ENCODE measurements around the gene SIAH1.

DNA sequence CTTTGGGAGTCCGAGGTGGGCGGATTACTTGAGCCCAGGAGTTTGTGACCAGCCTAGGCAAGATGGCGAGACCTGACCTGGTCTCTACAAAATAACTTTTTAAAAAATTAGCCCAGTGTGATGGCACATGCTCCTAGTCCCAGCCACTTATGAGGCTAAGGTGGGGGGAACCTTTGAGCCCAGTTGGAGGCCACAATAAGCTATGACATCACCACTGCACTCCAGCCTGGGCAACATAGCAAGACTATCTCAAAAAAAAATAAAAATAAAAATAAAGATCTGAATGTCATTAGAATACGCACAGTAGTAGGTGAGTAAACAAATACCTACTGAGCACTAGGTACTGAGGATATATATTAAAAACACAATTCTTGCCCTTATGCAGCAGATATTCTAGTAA lies 3.1 kb downstream of the SIAH1 start:
- TF ChIP-seq CTCF (IDR thresholded peaks at IDR 0.05 in 2 of 3, conservative IDR thresholded peaks at IDR 0.05 in 1 of 3; ENCODE audit: borderline replicate concordance in 1 of 3, insufficient read depth in 1 of 3, low read depth in 2 of 3, low read length in 2 of 3) = no peak
- TF ChIP-seq TCF7L2 (IDR thresholded peaks at IDR 0.05; ENCODE audit: borderline replicate concordance, extremely low read depth, insufficient read depth, insufficient read length) = no peak
- TF ChIP-seq, protein P1, sequence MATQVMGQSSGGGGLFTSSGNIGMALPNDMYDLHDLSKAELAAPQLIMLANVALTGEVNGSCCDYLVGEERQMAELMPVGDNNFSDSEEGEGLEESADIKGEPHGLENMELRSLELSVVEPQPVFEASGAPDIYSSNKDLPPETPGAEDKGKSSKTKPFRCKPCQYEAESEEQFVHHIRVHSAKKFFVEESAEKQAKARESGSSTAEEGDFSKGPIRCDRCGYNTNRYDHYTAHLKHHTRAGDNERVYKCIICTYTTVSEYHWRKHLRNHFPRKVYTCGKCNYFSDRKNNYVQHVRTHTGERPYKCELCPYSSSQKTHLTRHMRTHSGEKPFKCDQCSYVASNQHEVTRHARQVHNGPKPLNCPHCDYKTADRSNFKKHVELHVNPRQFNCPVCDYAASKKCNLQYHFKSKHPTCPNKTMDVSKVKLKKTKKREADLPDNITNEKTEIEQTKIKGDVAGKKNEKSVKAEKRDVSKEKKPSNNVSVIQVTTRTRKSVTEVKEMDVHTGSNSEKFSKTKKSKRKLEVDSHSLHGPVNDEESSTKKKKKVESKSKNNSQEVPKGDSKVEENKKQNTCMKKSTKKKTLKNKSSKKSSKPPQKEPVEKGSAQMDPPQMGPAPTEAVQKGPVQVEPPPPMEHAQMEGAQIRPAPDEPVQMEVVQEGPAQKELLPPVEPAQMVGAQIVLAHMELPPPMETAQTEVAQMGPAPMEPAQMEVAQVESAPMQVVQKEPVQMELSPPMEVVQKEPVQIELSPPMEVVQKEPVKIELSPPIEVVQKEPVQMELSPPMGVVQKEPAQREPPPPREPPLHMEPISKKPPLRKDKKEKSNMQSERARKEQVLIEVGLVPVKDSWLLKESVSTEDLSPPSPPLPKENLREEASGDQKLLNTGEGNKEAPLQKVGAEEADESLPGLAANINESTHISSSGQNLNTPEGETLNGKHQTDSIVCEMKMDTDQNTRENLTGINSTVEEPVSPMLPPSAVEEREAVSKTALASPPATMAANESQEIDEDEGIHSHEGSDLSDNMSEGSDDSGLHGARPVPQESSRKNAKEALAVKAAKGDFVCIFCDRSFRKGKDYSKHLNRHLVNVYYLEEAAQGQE (IDR thresholded peaks at IDR 0.05; ENCODE audit: low read depth) = no peak
- TF ChIP-seq ZNF274 (IDR thresholded peaks at IDR 0.05; ENCODE audit: low read depth, low read length) = no peak
- no peak for TF ChIP-seq EZH2phosphoT487 (IDR thresholded peaks at IDR 0.05; ENCODE audit: borderline replicate concordance)
- no peak for TF ChIP-seq SIN3A (IDR thresholded peaks at IDR 0.05; ENCODE audit: low read depth)
- no peak for TF ChIP-seq POLR2AphosphoS5 (IDR thresholded peaks at IDR 0.05; ENCODE audit: low read depth, low read length)
- no peak for TF ChIP-seq POLR2A (IDR thresholded peaks at IDR 0.05; ENCODE audit: borderline replicate concordance, extremely low read depth, insufficient read depth, insufficient read length)
